GM12864 (cell line): ENCODE measurements around the gene DYNC1H1.

Experiments used
- DNase-seq: peaks from one replicate; pipeline ENCODE4 v3.0.0-alpha.2; 2011; ENCODE audit warnings: low read depth
- H3K4me3 ChIP-seq: 2 replicates; pipeline ENCODE4 v1.5.1; 2011; ENCODE audit warnings: mild to moderate bottlenecking, low read depth, low read length, control low read depth
- TF ChIP-seq, protein P1 (sequence below): IDR thresholded peaks from 2 replicates; pipeline ENCODE4 v1.5.1; 2011; ENCODE audit warnings: low read depth, mild to moderate bottlenecking, moderate library complexity, low read length, control low read depth, inconsistent platforms; ENCODE audit errors: missing control alignments

Gene DYNC1H1

DNA sequence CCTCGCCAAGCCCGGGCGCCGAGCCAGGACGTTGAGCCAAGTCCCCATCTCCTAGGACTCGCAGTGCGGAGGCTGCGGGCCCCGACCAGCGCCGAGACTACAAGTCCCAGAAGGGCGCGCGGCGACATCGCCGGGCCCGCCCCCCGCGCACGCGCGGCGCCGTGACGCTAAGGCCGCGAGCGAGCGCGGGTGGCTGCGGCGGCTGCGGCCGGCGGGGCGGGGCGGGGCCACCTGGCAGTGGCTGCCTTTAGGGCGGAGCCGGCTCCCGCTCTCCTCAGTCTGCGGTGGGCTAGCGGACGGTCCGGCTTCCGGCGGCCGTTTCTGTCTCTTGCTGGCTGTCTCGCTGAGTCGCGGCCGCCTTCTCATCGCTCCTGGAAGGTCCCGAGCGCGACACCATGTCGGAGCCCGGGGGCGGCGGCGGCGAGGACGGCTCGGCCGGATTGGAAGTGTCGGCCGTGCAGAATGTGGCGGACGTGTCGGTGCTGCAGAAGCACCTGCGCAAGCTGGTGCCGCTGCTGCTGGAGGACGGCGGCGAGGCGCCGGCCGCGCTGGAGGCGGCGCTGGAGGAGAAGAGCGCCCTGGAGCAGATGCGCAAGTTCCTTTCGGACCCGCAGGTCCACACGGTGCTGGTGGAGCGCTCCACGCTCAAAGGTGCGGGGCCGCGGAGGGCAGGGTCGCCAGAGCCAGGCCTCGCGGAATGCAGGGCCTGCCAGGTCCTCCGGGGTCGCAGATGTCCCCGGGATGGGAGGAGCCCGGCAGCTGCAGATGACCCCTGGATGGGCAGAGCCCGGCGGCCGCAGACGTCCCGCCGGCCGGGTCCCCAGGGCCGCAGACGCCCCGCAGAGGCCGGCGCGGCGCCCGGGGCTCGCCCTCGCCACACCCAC lies at the start of gene DYNC1H1:
Gene DYNC1H1 (plus strand): TSS at position 277 of the 884 bp plus-strand sequence. CDS start 119 bp downstream, at position 396.
- TF ChIP-seq, protein P1, sequence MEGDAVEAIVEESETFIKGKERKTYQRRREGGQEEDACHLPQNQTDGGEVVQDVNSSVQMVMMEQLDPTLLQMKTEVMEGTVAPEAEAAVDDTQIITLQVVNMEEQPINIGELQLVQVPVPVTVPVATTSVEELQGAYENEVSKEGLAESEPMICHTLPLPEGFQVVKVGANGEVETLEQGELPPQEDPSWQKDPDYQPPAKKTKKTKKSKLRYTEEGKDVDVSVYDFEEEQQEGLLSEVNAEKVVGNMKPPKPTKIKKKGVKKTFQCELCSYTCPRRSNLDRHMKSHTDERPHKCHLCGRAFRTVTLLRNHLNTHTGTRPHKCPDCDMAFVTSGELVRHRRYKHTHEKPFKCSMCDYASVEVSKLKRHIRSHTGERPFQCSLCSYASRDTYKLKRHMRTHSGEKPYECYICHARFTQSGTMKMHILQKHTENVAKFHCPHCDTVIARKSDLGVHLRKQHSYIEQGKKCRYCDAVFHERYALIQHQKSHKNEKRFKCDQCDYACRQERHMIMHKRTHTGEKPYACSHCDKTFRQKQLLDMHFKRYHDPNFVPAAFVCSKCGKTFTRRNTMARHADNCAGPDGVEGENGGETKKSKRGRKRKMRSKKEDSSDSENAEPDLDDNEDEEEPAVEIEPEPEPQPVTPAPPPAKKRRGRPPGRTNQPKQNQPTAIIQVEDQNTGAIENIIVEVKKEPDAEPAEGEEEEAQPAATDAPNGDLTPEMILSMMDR: no peak
- peak; percentile 49 for DNase-seq
- peak within 1 kb of the TSS; percentile 99 for H3K4me3 ChIP-seq

DNA sequence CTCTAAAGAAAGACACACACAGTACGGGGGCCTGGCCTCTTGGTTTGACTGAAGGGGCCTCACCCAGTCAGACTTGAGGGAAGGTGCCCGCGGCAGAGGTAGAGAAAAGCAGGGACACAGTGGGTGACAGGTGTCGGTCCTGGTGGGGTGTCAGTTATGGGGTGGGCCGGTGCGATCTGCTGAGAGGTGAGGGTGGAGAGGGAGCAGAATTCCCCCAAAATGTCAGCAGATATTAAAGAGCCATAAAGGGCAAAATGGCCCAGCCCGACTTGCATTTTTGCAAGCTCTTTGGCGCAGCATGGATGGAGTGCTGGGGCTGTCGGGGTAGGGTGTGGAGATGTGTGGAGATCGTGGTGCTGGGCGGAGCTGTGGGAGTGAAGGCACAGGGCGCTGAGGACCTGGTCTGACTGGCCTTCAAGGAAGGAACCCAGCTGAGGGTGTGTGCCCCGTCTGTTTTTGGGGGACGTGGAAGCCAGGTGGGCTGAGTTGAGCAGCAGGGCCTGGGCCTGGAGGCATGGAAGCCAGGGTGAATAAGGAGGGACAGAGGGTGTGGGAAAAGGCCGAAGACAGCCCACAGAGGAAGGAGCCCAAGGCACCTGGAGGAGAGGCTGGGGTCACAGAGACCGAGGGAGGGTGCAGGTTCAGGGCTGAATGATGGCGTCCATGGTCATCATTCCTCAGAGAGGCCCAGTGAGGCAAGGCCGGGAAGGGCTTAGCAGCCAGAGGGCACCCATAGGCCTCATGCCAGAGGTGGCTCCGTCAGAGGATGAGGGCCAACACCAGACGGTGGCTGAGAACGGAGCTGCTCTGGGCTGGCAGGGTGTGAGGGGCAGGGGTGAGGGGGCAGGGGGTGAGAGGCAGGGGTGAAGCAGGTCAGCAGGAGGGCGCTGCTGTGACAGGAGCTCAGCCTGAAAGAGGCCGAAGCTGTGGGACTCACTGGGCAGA lies 48.2 kb upstream of the DYNC1H1 start:
- DNase-seq: no peak
- TF ChIP-seq, protein P1: no peak
- H3K4me3 ChIP-seq: no peak overlapping the region

DNA sequence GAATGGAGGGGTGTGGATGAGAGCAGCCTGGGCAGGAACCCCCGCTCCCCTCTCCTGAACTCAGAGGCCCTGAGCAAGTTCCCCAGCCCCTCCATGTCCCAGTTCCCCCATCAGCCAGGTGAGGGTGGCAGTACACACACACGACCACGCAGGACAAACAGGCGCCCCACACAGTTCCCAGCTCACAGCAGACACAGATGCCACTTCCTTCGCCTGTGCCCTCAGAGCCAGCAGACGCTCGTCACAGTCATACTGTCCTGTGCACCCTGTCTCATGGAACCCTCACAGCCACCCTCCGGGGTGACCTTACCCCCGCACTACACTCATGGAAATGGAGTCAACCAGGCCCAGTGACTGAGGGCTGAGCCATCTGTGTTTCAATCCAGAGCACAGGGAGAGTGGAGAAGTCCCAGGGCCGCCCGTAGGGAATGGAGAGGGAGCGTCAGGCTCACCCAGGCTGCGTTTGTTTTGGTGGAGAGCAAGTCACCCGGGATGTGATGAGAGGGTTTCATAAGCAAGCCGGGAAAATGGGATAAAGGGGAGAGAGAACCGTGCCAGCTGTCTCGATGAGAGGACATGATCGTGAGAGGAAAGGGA lies 47.5 kb upstream of the DYNC1H1 start:
- DNase-seq: no peak
- TF ChIP-seq, protein P1: no peak
- no peak overlapping the region for H3K4me3 ChIP-seq

DNA sequence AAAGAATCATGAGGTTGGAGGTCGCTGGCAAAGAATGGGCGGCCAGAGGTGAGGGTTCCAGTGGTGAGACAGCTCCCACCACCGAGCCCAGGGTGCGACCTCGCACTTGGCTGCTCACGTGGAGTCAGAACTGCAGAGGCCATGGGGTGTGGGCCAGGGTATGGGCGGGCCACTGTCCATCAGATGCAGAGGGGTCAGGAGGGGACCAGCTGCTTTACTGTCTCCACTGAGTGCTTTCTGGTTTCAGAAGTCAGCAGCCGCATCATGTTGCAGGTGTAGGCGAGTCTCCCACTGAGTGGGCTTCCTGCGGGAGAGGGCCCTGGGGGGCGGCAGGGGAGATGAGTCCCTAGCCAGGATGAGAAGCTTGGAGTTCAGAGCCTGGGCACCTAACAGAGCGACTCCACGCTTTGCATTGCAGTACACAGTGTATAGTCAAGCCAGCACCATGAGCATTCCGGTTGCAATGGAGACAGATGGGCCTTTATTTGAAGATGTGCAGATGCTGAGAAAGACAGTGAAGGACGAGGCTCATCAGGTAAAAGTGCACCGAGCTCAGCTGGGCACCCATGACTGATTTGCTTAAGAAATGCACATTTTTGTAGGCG lies 46.9 kb upstream of the DYNC1H1 start:
- DNase-seq: no peak
- TF ChIP-seq, protein P1: no peak
- no peak overlapping the region for H3K4me3 ChIP-seq

DNA sequence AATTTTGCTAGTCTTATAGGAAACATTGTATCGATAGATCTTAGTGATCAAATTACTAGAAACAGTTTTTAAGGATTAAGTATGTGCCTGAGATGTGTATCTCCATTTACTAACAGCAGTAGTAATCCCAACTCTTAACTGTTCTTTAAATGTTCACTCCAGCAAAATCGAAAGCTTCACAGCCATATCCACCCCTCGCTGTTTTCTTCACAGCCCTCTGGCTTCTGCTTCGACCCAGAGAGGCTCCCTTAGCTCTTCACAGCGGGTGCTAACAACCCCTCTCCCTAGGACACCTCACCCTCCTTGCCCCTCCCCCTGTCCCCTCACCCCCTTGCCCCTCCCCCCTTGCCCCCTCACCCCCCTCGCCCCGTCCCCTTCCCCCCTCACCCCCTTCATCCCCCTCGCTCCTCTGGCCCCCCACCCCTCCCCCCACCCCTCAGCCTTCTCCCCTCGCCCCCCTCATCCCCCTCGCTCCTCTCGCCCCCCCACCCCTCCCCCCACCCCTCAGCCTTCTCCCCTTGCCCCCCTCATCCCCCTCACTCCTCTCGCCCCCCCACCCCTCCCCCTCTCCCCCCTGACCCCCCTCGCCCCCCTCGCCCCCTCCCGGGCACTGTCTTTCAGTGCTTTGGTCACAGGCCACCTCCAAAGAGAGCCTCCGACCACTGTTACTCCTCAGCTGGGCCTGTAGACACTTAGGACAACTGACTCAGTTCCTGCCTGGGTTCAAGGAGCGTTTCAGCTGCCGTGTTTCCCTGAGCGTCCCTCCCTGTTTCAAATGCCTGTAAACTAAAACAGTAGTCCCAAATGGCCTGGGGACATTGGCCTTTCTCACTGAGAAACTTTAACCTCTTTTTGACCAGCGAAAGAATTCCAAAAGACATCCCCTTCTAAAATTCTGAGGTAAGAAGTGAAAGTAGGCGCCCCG lies 46.0 kb upstream of the DYNC1H1 start:
- no peak for DNase-seq
- H3K4me3 ChIP-seq: no peak overlapping the region
- TF ChIP-seq, protein P1: no peak
